GM12873 (cell line): ENCODE data around the gene PAPOLB.

Source experiments
- CTCF ChIP-seq: IDR thresholded peaks from 2 replicates; pipeline ENCODE4 v1.5.1; 2012; ENCODE audit warnings: low read depth, mild to moderate bottlenecking, moderate library complexity, low read length, control low read depth; ENCODE audit not compliant: insufficient read depth; ENCODE audit errors: missing control alignments

Gene PAPOLB

GRCh38 chr7:4883033-4883371, 21.2 kb upstream of the PAPOLB start:
- no peak for TF ChIP-seq CTCF

- TF ChIP-seq CTCF: no peak
Observed at GRCh38 chr7:4882169-4883032, 20.6 kb upstream of the PAPOLB start.

- TF ChIP-seq CTCF: no peak
Observed at GRCh38 chr7:4880218-4880617, 18.4 kb upstream of the PAPOLB start.

GRCh38 chr7:4879396-4880081, 17.7 kb upstream of the PAPOLB start:
- no peak for TF ChIP-seq CTCF

- no peak for TF ChIP-seq CTCF
Observed at GRCh38 chr7:4878336-4879335, 16.8 kb upstream of the PAPOLB start.

- no peak for TF ChIP-seq CTCF
Observed at GRCh38 chr7:4876586-4876985, 14.8 kb upstream of the PAPOLB start.

- no peak for TF ChIP-seq CTCF
Observed at GRCh38 chr7:4875391-4875790, 13.6 kb upstream of the PAPOLB start.
